ENCODE measurements around the gene SAMM50.
"Not testable (repeated sequence)": the region's sequence is repeated elsewhere in the genome, so short reads cannot be mapped to it uniquely, and the experiment has no call there.

The SAMM50 gene

GRCh38 chr22:44000123-44000522 is 44.9 kb downstream of the SAMM50 start:
- no peak for DNase-seq (ENCODE audit: low spot score)

DNA sequence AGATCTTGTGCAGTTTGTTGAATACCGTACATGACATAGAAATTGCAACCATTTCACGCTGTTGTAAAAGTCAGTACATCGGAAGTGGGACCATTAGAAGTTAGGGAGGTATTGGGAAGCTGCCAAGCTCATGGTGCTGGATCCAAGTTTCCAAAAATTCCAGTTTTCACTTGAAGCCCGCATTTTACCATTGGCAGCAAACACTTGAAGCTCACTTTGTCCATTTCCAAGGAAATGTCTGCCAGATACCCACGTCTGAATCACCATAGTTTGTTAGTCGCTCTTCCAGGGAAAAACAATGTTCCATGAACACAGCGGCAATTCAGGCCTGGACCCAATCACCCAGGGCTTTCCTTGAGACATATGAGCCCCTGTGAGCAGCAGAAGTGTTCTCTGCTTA is 46.3 kb downstream of the SAMM50 start:
- DNase-seq (ENCODE audit: low spot score) = no peak

GRCh38 chr22:44002324-44002723 is 47.1 kb downstream of the SAMM50 start:
- DNase-seq (ENCODE audit: low spot score) = no peak

DNA sequence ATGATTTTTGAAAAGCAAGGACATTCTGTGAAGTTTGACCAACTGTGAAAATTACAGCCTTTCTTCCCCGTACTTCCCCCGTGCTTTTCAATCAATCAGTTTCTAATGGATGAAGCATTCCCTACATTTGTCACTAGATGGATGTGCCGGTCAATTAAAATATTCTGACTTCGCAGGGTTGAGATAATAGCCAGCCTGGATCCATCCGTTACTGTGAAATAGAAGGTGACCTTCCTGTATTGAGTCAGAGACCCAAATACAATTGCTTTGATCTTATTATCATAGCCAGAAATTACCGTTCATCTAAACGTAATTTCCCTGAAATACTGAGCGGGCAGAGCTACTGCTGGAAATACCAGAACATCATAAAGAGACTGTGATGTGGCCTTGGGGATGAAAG is 47.8 kb downstream of the SAMM50 start:
- no peak for DNase-seq (ENCODE audit: low spot score)

DNA sequence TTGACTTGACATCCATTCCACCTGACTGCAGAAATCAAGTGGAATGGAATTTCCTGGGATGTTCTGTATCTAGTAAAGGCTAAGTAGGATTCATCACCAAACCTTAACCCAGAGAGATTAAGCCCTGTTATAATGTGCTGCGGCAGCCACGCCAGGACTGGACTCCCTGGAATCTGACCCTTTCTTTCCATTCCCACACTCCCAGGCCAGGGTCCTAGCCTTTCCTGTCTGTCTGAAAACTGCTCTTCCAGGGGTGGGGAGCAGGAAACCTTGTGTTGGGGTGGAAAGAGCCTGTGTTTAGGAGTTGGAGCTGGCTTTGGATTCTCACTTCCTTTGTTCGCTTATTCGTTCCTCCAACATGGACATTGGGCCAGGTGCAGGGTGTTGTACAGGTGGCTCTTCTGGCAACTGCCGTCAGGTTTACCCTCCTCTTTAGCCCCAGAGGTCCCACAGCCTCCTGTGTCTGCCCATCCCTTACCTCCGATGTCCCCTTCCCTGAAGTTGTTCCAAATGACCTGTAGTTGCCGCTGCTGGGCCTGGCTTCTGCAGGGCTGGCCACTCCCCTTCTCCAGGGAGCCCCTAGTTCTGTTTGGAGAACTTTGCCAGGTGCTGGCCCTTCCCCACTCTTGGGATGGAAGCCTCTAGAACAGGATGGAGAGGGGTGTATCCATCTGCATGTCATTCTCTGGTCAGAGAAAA is 48.3 kb downstream of the SAMM50 start:
- no peak for DNase-seq (ENCODE audit: low spot score)

GRCh38 chr22:44004104-44004460 is 48.8 kb downstream of the SAMM50 start:
- DNase-seq (ENCODE audit: low spot score) = no peak

DNA sequence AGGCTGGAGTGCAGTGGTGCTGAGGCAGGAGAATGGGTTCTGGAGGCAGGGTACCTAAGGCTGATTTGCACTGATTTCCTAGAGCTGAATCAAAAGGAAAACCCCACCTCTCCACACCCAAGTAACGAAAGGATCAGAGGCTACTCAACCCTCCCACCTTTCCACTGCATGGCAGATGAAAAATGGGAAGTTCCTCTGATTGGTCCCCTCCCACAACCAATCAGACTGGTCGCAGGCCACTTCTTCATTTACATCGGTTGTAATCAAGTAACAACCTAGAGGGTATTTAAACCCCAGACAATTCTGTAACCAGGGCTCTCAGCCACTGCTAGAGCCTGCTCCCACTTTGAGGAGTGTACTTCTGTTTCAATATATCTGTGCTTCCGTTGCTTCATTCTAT is 50.3 kb downstream of the SAMM50 start:
- DNase-seq (ENCODE audit: low spot score) = no peak

- no peak for DNase-seq (ENCODE audit: low spot score)
Observed at GRCh38 chr22:44012162-44012561, 56.9 kb downstream of the SAMM50 start.

GRCh38 chr22:44012591-44012990 is 57.3 kb downstream of the SAMM50 start:
- DNase-seq (ENCODE audit: low spot score) = no peak

DNA sequence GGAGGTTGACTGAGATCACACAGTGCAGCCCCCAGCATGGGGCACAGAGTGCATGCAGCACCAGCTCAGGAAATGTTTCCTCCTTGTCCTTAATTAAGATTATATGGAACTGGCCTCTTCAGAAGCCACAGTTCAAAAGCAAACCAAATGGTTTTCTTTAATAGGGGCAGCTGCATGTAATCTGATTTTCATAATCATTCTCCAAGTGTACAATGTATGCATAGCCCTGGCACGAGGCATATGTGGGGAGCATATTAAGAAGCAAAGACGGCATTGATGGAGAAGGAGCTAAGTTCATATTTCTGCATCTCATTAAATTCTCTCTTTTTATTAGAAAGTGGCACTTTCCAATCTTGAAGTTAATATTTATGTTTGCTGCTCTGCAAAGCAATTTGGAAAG is 59.0 kb downstream of the SAMM50 start:
- DNase-seq (ENCODE audit: low spot score) = no peak

- DNase-seq (ENCODE audit: low spot score) = not testable (repeated sequence)
Observed at GRCh38 chr22:44016586-44016985, 61.3 kb downstream of the SAMM50 start.

- no peak for DNase-seq (ENCODE audit: low spot score)
Observed at GRCh38 chr22:44018594-44018993, 63.4 kb downstream of the SAMM50 start.

GRCh38 chr22:44019416-44019815 is 64.2 kb downstream of the SAMM50 start:
- DNase-seq (ENCODE audit: low spot score) = no peak

- DNase-seq (ENCODE audit: low spot score) = no peak
Observed at GRCh38 chr22:44019846-44020245, 64.6 kb downstream of the SAMM50 start.

- DNase-seq (ENCODE audit: low spot score) = no peak
Observed at GRCh38 chr22:44020981-44021380, 65.7 kb downstream of the SAMM50 start.

- peak; percentile 52 for DNase-seq (ENCODE audit: low spot score)
Observed at GRCh38 chr22:44023404-44024287, 68.4 kb downstream of the SAMM50 start.

GRCh38 chr22:44024288-44024921 is 69.2 kb downstream of the SAMM50 start, which contains the start of gene PARVB:
PARVB (plus strand) TSS chr22:44024302; CDS start chr22:44024340, 38 bp downstream.
- peak; percentile 34 for DNase-seq (ENCODE audit: low spot score)

DNA sequence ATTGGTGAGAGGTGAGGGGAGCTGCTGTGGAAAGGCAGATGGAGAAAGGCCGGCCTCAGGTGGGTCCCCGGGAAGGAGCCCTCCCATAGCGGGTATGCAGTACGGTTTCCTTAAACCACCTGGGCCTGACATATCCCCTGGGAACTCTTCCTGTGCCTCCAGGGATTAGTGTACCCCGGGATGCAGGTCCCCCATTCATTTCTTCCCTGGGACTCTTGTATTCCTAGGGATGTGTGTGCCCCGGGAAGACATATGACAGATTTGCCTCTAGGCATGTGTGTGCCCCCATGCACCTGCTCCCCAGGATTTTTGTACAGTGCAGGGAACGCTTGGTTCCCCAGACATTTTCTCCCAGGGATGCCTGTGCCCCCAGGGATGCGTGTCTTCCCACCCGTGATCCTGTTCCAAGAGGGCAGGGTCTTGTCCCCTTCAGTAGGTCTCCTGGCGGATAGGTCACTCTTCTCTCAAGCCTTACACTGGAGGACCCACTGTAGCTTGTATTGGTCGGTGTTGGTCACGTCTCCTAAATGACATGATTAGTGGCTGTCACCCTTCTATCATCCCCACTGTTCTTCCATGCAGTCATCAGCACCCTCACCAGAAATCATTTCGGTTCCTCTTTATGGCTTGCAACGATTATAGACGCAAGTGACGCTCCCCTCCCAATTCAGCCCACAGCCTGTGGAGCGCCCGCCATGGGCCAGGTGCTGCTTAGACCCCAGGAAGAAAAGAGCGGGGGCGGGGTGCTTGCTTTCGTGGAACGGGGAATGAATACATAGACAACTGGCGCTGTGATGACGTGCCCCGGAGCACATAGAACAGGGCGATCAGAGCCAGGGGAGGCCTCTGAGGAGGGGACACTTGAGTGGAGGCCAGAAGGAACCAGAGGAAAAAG is 70.2 kb downstream of the SAMM50 start:
- no peak for DNase-seq (ENCODE audit: low spot score)

DNA sequence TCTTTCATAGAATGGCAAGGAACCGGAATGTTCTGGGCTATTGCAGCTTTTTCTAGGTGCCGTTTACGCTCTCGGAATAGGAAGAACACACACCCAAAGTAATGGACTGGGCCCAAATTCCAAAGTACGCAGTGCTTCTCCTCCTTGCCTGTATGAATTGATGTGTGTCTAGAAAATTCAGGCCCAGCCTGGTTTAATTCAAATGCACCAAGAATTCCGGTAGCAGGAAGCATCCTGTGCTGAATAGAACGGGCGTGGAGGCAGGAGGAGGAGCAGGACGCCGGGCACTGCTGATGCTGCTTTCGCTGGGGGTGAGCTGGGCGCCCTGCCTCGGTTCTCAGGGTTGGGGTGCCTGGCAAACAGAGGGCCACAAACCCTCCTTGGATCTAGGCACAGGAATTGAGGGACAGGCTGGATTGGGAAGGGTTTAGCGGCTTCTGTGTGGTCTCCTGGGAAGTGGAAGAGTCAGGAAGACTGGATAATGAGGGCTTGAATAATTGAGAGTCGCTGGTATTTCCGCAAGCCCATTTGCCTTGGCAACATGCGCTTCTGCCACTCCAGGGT is 70.9 kb downstream of the SAMM50 start:
- DNase-seq (ENCODE audit: low spot score) = no peak

GRCh38 chr22:44026630-44027511 is 71.6 kb downstream of the SAMM50 start:
- no peak for DNase-seq (ENCODE audit: low spot score)

All from LoVo (cell line).